Measurements from ENCODE around the gene ABR. TPM values are rescaled to one million over a fixed set of nuclear protein-coding genes. Genes with fewer than 3 reads are reported as not detected.
"Not testable (repeated sequence)": the region's sequence is repeated elsewhere in the genome, so short reads cannot be mapped to it uniquely, and the experiment has no call there.

ABR gene
- total RNA-seq, 1 donor from 2014 or later = 57.8 TPM

- DNase-seq (ENCODE audit: low read depth, low spot score) = peak; percentile 41
Measured at GRCh38 chr17:1122533-1123392, 57.0 kb downstream of the ABR start.

- DNase-seq (ENCODE audit: low read depth, low spot score) = not testable (repeated sequence)
Measured at GRCh38 chr17:1121442-1121817, 58.4 kb downstream of the ABR start.

GRCh38 chr17:1120596-1121441 lies 59.0 kb downstream of the ABR start:
- DNase-seq (ENCODE audit: low read depth, low spot score) = no peak

- DNase-seq (ENCODE audit: low read depth, low spot score) = no peak
Measured at GRCh38 chr17:1119924-1120323, 59.9 kb downstream of the ABR start.

GRCh38 chr17:1116602-1117001 lies 63.2 kb downstream of the ABR start:
- DNase-seq (ENCODE audit: low read depth, low spot score) = no peak

- DNase-seq (ENCODE audit: low read depth, low spot score) = no peak
Measured at GRCh38 chr17:1112875-1113274, 66.9 kb downstream of the ABR start.

- DNase-seq (ENCODE audit: low read depth, low spot score) = no peak
Measured at GRCh38 chr17:1111599-1112443, 68.0 kb downstream of the ABR start.

GRCh38 chr17:1110862-1111598 lies 68.8 kb downstream of the ABR start:
- DNase-seq (ENCODE audit: low read depth, low spot score) = peak; percentile 74

GRCh38 chr17:1110541-1110861 lies 69.3 kb downstream of the ABR start:
- DNase-seq (ENCODE audit: low read depth, low spot score) = no peak

- no peak for DNase-seq (ENCODE audit: low read depth, low spot score)
Measured at GRCh38 chr17:1109606-1110540, 69.9 kb downstream of the ABR start.

- no peak for DNase-seq (ENCODE audit: low read depth, low spot score)
Measured at GRCh38 chr17:1108765-1109605, 70.8 kb downstream of the ABR start.

- no peak for DNase-seq (ENCODE audit: low read depth, low spot score)
Measured at GRCh38 chr17:1108478-1108764, 71.4 kb downstream of the ABR start.

GRCh38 chr17:1107777-1108477 lies 71.9 kb downstream of the ABR start:
- DNase-seq (ENCODE audit: low read depth, low spot score) = no peak

GRCh38 chr17:1107083-1107776 lies 72.6 kb downstream of the ABR start:
- no peak for DNase-seq (ENCODE audit: low read depth, low spot score)

- DNase-seq (ENCODE audit: low read depth, low spot score) = no peak
Measured at GRCh38 chr17:1104222-1104621, 75.6 kb downstream of the ABR start.

- DNase-seq (ENCODE audit: low read depth, low spot score) = no peak
Measured at GRCh38 chr17:1100382-1100781, 79.4 kb downstream of the ABR start.

GRCh38 chr17:1099242-1099641 lies 80.5 kb downstream of the ABR start:
- DNase-seq (ENCODE audit: low read depth, low spot score) = no peak

All from pulmonary artery endothelial cell (primary cell).